ENCODE measurements around the gene CCDC186. TPM values are rescaled to one million over a fixed set of nuclear protein-coding genes. Genes with fewer than 3 reads are reported as not detected.

Gene CCDC186
- polyA plus RNA-seq, 2 donors: 5.1 to 6.1 TPM

DNA sequence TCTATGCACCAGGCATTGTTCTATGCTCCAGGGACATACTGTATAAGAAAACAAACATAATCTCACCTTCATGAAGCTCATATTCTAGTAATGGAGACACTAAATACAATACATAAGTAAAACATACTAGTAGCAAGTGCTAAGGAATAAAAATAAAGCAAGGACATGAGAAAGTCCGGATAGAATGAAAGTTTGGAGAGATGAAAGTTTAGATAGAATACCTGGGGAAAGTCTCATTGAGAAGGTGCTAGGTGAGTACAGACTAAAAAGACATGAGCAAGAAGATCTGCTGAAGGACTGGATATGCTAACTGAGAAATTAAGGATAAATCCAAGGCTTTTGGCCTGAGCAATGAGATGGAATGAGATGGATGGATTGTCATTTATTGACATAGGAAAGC is 34.0 kb downstream of the CCDC186 start:
- Histone ChIP-seq H3K27me3 (ENCODE audit: control insufficient read depth in 1 of 2, insufficient read depth in 2 of 2, low read length in 2 of 2) (no peaks in the 10 kb centered on the region), H3K4me3 (ENCODE audit: low read depth in 1 of 2, low read length in 2 of 2) (no peak overlapping the region), H3K4me1 (ENCODE audit: control insufficient read depth in 2 of 2, insufficient read depth in 2 of 2, low read length in 1 of 2) (no peaks in the 10 kb centered on the region), H3K36me3 (ENCODE audit: control insufficient read depth in 2 of 2, insufficient read depth in 2 of 2, low read length in 1 of 2) (peaks cover 0 to 3% of the 10 kb centered on the region in 2 donors), H3K9me3 (ENCODE audit: control insufficient read depth in 2 of 2, insufficient read depth in 1 of 2, low read depth in 1 of 2, low read length in 1 of 2) (no peaks in the 10 kb centered on the region), H3K27ac (ENCODE audit: low read depth in 2 of 2, low read length in 1 of 2) (no peak overlapping the region)
- 92 to 93% methylated on average over 1 of the region's 1 CpG for WGBS, 2 donors

DNA sequence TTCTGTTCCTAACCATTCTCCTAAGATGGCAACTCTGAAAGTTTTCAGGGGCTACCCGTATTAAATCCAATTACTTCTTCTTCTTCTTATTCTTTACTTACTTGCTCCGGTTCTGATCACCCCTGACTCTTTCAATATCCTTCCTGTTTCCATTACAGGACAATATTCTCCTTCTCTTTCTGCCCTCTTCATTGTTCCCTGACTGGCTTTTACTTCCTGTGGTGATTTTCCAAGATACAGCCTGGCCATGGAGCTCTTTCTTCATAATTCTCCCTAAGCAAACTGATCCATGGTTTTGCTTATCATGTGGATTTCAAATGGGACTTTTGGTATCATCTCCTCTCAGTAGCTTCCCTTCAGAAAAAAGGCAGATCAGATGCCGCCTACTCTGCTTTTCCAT is 35.4 kb downstream of the CCDC186 start:
- Histone ChIP-seq H3K27ac (ENCODE audit: low read depth in 2 of 2, low read length in 1 of 2) (no peak overlapping the region), H3K27me3 (ENCODE audit: control insufficient read depth in 1 of 2, insufficient read depth in 2 of 2, low read length in 2 of 2) (no peaks in the 10 kb centered on the region), H3K4me1 (ENCODE audit: control insufficient read depth in 2 of 2, insufficient read depth in 2 of 2, low read length in 1 of 2) (no peaks in the 10 kb centered on the region), H3K4me3 (ENCODE audit: low read depth in 1 of 2, low read length in 2 of 2) (no peak overlapping the region), H3K36me3 (ENCODE audit: control insufficient read depth in 2 of 2, insufficient read depth in 2 of 2, low read length in 1 of 2) (peaks cover 0 to 3% of the 10 kb centered on the region in 2 donors), H3K9me3 (ENCODE audit: control insufficient read depth in 2 of 2, insufficient read depth in 1 of 2, low read depth in 1 of 2, low read length in 1 of 2) (no peaks in the 10 kb centered on the region)
- WGBS, 2 donors: 87 to 91% methylated on average over 3 of the region's 3 CpGs

DNA sequence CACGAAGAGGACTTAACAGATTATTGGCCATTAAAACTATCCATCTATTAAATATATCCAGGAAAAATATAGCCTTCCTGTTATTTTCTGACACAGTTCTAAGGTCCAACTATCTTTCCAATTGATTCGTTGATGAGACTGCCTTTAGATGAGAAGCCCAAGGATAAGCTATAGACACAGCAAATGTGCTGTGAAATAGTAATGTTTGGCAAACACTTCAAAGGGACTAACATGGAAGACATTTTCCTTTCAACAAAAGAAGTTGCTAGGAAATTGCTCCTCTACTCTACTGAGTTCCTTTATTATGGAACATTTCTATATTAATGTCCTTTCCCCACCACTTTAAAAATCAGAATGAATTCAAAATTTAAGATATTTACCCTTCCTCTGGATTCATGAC is 38.5 kb downstream of the CCDC186 start:
- 73 to 81% methylated on average over 2 of the region's 2 CpGs for WGBS, 2 donors
- no peak overlapping the region for H3K27ac ChIP-seq (ENCODE audit: low read depth in 2 of 2, low read length in 1 of 2)
- no peaks in the 10 kb centered on the region for H3K9me3 ChIP-seq (ENCODE audit: control insufficient read depth in 2 of 2, insufficient read depth in 1 of 2, low read depth in 1 of 2, low read length in 1 of 2)
- H3K36me3 ChIP-seq (ENCODE audit: control insufficient read depth in 2 of 2, insufficient read depth in 2 of 2, low read length in 1 of 2): no peaks in the 10 kb centered on the region
- no peak overlapping the region for H3K4me3 ChIP-seq (ENCODE audit: low read depth in 1 of 2, low read length in 2 of 2)
- no peaks in the 10 kb centered on the region for H3K4me1 ChIP-seq (ENCODE audit: control insufficient read depth in 2 of 2, insufficient read depth in 2 of 2, low read length in 1 of 2)
- no peaks in the 10 kb centered on the region for H3K27me3 ChIP-seq (ENCODE audit: control insufficient read depth in 1 of 2, insufficient read depth in 2 of 2, low read length in 2 of 2)

DNA sequence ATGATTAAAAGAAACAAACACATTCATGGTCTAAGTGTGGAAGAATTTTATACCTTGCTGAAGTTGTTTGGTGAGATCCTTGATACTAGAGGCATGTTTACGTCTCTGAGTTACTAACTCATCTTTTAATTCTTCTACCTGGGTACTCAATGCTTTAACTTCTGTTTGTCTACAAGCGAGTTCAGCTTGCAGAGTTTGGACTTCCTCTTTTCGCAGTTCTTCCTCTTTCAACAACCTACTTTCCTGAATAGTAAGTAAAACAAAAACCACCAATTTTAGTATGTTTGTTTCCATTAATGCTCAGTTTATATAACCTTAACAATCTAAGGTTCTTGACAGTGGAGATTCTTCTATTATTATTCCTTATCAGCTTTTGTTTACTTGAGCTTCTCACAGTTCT is 42.9 kb downstream of the CCDC186 start:
- H3K9me3 ChIP-seq (ENCODE audit: control insufficient read depth in 2 of 2, insufficient read depth in 1 of 2, low read depth in 1 of 2, low read length in 1 of 2): no peaks in the 10 kb centered on the region
- H3K27ac ChIP-seq (ENCODE audit: low read depth in 2 of 2, low read length in 1 of 2): no peak overlapping the region
- no peaks in the 10 kb centered on the region for H3K4me1 ChIP-seq (ENCODE audit: control insufficient read depth in 2 of 2, insufficient read depth in 2 of 2, low read length in 1 of 2)
- H3K36me3 ChIP-seq (ENCODE audit: control insufficient read depth in 2 of 2, insufficient read depth in 2 of 2, low read length in 1 of 2): peaks cover 0 to 6% of the 10 kb centered on the region in 2 donors
- no peaks in the 10 kb centered on the region for H3K27me3 ChIP-seq (ENCODE audit: control insufficient read depth in 1 of 2, insufficient read depth in 2 of 2, low read length in 2 of 2)
- 85 to 90% methylated on average over 3 of the region's 3 CpGs for WGBS, 2 donors
- no peak overlapping the region for H3K4me3 ChIP-seq (ENCODE audit: low read depth in 1 of 2, low read length in 2 of 2)

DNA sequence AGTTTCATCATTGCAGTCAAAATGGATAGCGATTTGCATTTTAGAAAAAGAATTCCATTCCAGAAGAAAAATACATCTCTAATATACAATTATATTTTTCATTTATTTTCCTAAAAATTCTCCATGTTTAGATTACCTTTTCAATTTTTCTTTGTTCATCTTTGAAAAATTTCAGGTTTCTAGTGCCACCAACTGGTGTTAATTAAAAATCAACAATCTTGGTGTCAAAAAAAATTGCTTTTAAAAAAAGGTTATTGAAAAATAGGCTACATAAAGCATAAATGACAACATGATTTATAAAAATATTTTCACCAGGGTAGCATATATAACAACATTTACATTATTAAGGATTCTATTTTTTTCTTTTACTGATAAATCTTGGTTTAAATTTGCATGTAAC is 53.0 kb downstream of the CCDC186 start:
- no peaks in the 10 kb centered on the region for H3K9me3 ChIP-seq (ENCODE audit: control insufficient read depth in 2 of 2, insufficient read depth in 1 of 2, low read depth in 1 of 2, low read length in 1 of 2)
- H3K27ac ChIP-seq (ENCODE audit: low read depth in 2 of 2, low read length in 1 of 2): no peak overlapping the region
- WGBS, 2 donors: 99 to 100% methylated on average over 1 of the region's 1 CpG
- H3K4me1 ChIP-seq (ENCODE audit: control insufficient read depth in 2 of 2, insufficient read depth in 2 of 2, low read length in 1 of 2): no peaks in the 10 kb centered on the region
- no peak overlapping the region for H3K4me3 ChIP-seq (ENCODE audit: low read depth in 1 of 2, low read length in 2 of 2)
- peaks cover 0 to 2% of the 10 kb centered on the region in 2 donors for H3K36me3 ChIP-seq (ENCODE audit: control insufficient read depth in 2 of 2, insufficient read depth in 2 of 2, low read length in 1 of 2)
- H3K27me3 ChIP-seq (ENCODE audit: control insufficient read depth in 1 of 2, insufficient read depth in 2 of 2, low read length in 2 of 2): no peaks in the 10 kb centered on the region

DNA sequence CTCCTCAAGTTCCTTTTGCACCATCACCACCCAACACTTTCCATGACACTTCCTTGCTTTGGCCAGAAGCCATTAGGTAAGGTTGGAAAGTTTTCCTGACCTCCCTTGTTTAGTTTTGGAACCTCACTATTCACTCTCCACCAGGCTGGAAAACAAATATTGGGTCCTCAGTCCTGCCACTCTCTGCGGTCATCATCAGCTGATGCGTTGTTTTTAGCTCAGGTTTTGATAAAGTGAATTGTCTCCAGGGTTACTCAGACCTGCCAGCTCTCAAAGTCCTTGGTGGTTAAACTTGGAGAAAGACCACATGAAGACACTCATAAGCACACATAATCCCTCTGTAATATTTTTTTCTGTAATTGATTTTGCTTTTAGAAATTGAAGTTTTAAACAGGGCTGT is 55.5 kb downstream of the CCDC186 start:
- Histone ChIP-seq H3K4me1 (ENCODE audit: control insufficient read depth in 2 of 2, insufficient read depth in 2 of 2, low read length in 1 of 2) (no peaks in the 10 kb centered on the region), H3K27me3 (ENCODE audit: control insufficient read depth in 1 of 2, insufficient read depth in 2 of 2, low read length in 2 of 2) (no peaks in the 10 kb centered on the region), H3K27ac (ENCODE audit: low read depth in 2 of 2, low read length in 1 of 2) (no peak overlapping the region), H3K9me3 (ENCODE audit: control insufficient read depth in 2 of 2, insufficient read depth in 1 of 2, low read depth in 1 of 2, low read length in 1 of 2) (no peaks in the 10 kb centered on the region), H3K36me3 (ENCODE audit: control insufficient read depth in 2 of 2, insufficient read depth in 2 of 2, low read length in 1 of 2) (peaks cover 0 to 2% of the 10 kb centered on the region in 2 donors), H3K4me3 (ENCODE audit: low read depth in 1 of 2, low read length in 2 of 2) (no peak overlapping the region)
- 83 to 95% methylated on average over 2 of the region's 2 CpGs for WGBS, 2 donors

DNA sequence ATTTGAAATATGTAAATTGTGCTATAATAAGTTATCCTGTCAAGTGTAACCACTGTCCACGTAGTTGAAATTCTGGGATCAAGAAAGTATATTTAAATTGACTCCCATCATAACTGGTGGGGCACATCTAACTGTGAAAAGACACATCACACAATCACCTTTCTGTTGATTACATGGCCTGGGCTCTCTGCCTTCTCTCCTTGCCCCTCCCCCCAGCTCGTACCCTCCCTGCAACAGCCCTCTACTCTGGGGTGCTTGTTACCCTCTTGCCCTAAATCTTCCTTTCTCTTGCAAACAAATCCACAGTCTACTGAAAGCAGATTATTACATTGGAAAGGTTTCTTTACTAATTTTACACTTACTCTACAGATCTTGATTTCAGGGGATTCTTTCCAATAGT is 56.3 kb downstream of the CCDC186 start:
- no peak overlapping the region for H3K27ac ChIP-seq (ENCODE audit: low read depth in 2 of 2, low read length in 1 of 2)
- 81 to 94% methylated on average over 2 of the region's 2 CpGs for WGBS, 2 donors
- no peaks in the 10 kb centered on the region for H3K27me3 ChIP-seq (ENCODE audit: control insufficient read depth in 1 of 2, insufficient read depth in 2 of 2, low read length in 2 of 2)
- no peaks in the 10 kb centered on the region for H3K4me1 ChIP-seq (ENCODE audit: control insufficient read depth in 2 of 2, insufficient read depth in 2 of 2, low read length in 1 of 2)
- peaks cover 0 to 2% of the 10 kb centered on the region in 2 donors for H3K36me3 ChIP-seq (ENCODE audit: control insufficient read depth in 2 of 2, insufficient read depth in 2 of 2, low read length in 1 of 2)
- H3K9me3 ChIP-seq (ENCODE audit: control insufficient read depth in 2 of 2, insufficient read depth in 1 of 2, low read depth in 1 of 2, low read length in 1 of 2): no peaks in the 10 kb centered on the region
- no peak overlapping the region for H3K4me3 ChIP-seq (ENCODE audit: low read depth in 1 of 2, low read length in 2 of 2)

DNA sequence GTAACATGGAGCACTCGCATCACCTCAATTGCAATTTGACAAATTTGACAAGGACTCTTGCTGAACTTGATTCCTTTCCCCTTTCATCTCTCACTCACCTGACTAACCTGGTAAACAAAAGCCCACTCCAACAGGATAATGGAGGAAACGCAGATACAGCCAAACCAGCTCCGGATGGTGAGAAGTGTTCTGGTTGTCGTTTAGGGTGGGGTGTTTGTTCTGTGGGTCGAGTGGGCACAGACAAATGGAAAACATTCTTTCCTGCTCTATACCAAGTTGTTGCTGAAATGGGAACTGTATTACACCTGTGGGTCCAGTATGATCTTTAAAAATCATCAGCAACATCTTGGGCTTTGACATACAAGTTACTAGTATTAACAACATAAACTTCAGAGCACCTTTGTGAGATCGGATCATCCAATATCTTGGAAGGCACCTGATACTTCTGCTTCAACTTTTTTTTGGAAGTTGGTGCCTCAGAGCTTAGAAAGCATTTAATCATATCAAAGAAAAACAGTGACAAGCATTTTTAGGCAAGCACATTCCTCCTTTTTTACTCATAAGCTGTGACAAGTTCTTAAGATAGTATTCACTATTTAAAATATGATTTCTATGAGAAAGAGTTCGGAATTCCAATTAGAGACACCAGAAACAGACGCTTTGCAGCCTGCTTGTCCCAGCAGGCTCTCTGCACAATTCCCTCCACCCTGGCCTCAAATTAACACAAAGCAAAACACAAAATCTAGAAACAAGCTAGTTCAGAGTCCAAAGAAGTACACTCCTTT is 58.1 kb downstream of the CCDC186 start:
- Histone ChIP-seq H3K4me1 (ENCODE audit: control insufficient read depth in 2 of 2, insufficient read depth in 2 of 2, low read length in 1 of 2) (no peaks in the 10 kb centered on the region), H3K27me3 (ENCODE audit: control insufficient read depth in 1 of 2, insufficient read depth in 2 of 2, low read length in 2 of 2) (no peaks in the 10 kb centered on the region), H3K4me3 (ENCODE audit: low read depth in 1 of 2, low read length in 2 of 2) (no peak overlapping the region), H3K27ac (ENCODE audit: low read depth in 2 of 2, low read length in 1 of 2) (no peak overlapping the region), H3K9me3 (ENCODE audit: control insufficient read depth in 2 of 2, insufficient read depth in 1 of 2, low read depth in 1 of 2, low read length in 1 of 2) (no peaks in the 10 kb centered on the region), H3K36me3 (ENCODE audit: control insufficient read depth in 2 of 2, insufficient read depth in 2 of 2, low read length in 1 of 2) (peaks cover 0 to 2% of the 10 kb centered on the region in 2 donors)
- WGBS, 2 donors: 46 to 50% methylated on average over 8 of the region's 8 CpGs

DNA sequence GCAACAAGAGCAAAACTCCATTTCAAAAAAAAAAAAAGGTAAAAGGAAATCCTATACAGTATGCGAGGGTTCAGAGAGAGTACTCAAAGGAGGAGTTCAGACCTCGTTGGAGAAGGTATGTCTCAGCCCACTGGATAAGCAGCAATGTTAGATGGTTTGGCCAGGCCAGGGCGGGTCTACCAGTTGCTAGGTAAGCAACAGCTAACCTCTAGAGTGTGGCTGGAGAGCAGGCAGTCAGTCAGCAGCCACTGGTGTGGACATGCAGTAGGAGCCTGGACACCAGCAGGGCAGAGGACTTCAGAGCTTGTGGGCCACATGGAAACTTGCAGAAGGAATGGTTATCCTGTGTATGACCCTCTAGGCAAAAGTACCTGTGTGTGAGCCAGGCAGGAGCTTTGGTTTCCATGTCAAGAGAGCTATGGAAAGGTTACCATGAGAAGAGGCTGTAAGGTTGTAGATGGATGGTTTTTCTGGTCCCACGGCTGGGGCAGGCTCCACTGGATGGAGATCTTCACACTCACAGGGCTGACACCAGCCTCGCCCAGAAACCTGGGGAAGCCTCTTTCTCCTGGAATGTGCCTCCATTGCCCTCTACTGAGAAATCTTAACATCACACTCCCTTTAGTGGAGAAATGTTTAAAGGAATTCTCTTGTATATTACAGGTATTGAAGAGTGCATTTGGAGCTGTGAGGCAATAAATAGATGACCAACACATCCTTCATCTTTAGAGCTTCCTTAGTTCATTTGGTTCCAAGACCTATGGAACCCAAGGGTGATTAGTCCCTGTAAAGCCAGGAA is 63.6 kb downstream of the CCDC186 start:
- no peaks in the 10 kb centered on the region for H3K27me3 ChIP-seq (ENCODE audit: control insufficient read depth in 1 of 2, insufficient read depth in 2 of 2, low read length in 2 of 2)
- 68 to 80% methylated on average over 5 of the region's 5 CpGs for WGBS, 2 donors
- no peak overlapping the region for H3K4me3 ChIP-seq (ENCODE audit: low read depth in 1 of 2, low read length in 2 of 2)
- H3K4me1 ChIP-seq (ENCODE audit: control insufficient read depth in 2 of 2, insufficient read depth in 2 of 2, low read length in 1 of 2): no peaks in the 10 kb centered on the region
- peak overlapping the region in 1 of 2 donors; percentile 4 for H3K27ac ChIP-seq (ENCODE audit: low read depth in 2 of 2, low read length in 1 of 2)
- no peaks in the 10 kb centered on the region for H3K36me3 ChIP-seq (ENCODE audit: control insufficient read depth in 2 of 2, insufficient read depth in 2 of 2, low read length in 1 of 2)
- H3K9me3 ChIP-seq (ENCODE audit: control insufficient read depth in 2 of 2, insufficient read depth in 1 of 2, low read depth in 1 of 2, low read length in 1 of 2): no peaks in the 10 kb centered on the region
